Sigmoid colon (tissue), 7 donors: ENCODE data around the gene RNASE7. TPM values are rescaled to one million over a fixed set of nuclear protein-coding genes. Genes with fewer than 3 reads are reported as not detected.

ENCODE experiments used
- DNase-seq: peaks from one replicate; pipeline ENCODE4 v3.0.0-alpha.2; 2019
- H3K27ac ChIP-seq, 4 donors: fragments of 200-600 bp; sonication (generic); one replicate each; pipeline ENCODE4 v1.5.1; 2016 to 2019; ENCODE audit warnings: mild to moderate bottlenecking in 1 of 4
- H3K27me3 ChIP-seq, 3 donors: fragments of 200-600 bp; sonication (generic); one replicate each; pipeline ENCODE4 v1.5.1; 2019; ENCODE audit warnings: mild to moderate bottlenecking in 1 of 3
- H3K36me3 ChIP-seq, 4 donors: fragments of 200-600 bp; sonication (generic); one replicate each; pipeline ENCODE4 v1.5.1; 2016 to 2019
- H3K4me1 ChIP-seq, 4 donors: fragments of 200-600 bp; sonication (generic); one replicate each; pipeline ENCODE4 v1.5.1; 2017 to 2019
- H3K4me3 ChIP-seq, 4 donors: fragments of 200-600 bp; sonication (generic); one replicate each; pipeline ENCODE4 v1.5.1; 2017 to 2019; ENCODE audit warnings: mild to moderate bottlenecking in 2 of 4, moderate library complexity in 1 of 4
- H3K9me3 ChIP-seq, 4 donors: fragments of 200-600 bp in 3 of 4; sonication (generic) in 3 of 4; one replicate each; pipeline versions ENCODE4 v1.5.1 to v1.6.1; 2013 to 2019
- EP300 ChIP-seq, 4 donors: sonication (generic); formaldehyde crosslinking; IDR thresholded peaks; one replicate each; pipeline ENCODE4 v1.6.1; 2017; ENCODE audit warnings: antibody characterized with exemption in 4 of 4
- POLR2A ChIP-seq, 2 donors: fragments of 450-650 bp; IDR thresholded peaks; one replicate each; pipeline ENCODE4 v1.6.1; 2016; ENCODE audit warnings: antibody characterized with exemption in 2 of 2, mild to moderate bottlenecking in 2 of 2, moderate library complexity in 2 of 2
- POLR2AphosphoS5 ChIP-seq, 4 donors: sonication (generic); formaldehyde crosslinking; IDR thresholded peaks; one replicate each; pipeline ENCODE4 v1.6.1; 2017; ENCODE audit warnings: antibody characterized with exemption in 4 of 4
- WGBS, 2 donors: extraction: QIAGEN DNeasy Blood & Tissue Kit; methylation state at CpG; one replicate each; pipeline ENCODE4 v1.1.7; 2013; 5-methylcytosine and 5-hydroxymethylcytosine counted together
- intact Hi-C: fragments of 100-400 bp; cut with DNase I; formaldehyde crosslinking; loops from one replicate; pipeline ENCODE4 v1.15.1; 2023
- polyA plus RNA-seq, 3 donors: library from polyadenylated mRNA; stranded (reverse); fragments of 200-250 nt; gene quantifications; one replicate each; pipeline ENCODE4 v1.2.3, GENCODE V29; 2013
- total RNA-seq, 4 donors: library from RNA; depleted of rRNA; stranded (reverse); fragments of >200 nt; gene quantifications; one replicate each; pipeline ENCODE4 v1.1.0, GENCODE V29; 2016
- TF ChIP-seq, protein P1 (sequence below), 4 experiments: fragments of 450-650 bp in 3 of 4; fragments of 200-600 bp in 1 of 4; IDR thresholded peaks; one replicate each; pipeline ENCODE4 v1.5.1; 2016 to 2019; ENCODE audit warnings: antibody characterized with exemption in 4 of 4, mild to moderate bottlenecking in 3 of 4, moderate library complexity in 2 of 4
- donor health status: healthy with polysubstance abuse.
- donor health status: Bipolar disorder and iron deficiency.
- donor health status: healthy.

The RNASE7 gene
- total and polyA plus RNA-seq, 7 donors, result 0.10 TPM; not detected in 6

- Histone ChIP-seq H3K27me3 (no peaks in the 10 kb centered on the region), H3K27ac (peak overlapping the region; percentile 93 to 95 (median 93)), H3K4me1 (peaks cover 0 to 42% (median 35%) of the 10 kb centered on the region in 4 donors), H3K9me3 (no peaks in the 10 kb centered on the region), H3K4me3 (peak overlapping the region in 3 of 4 donors; percentile 84 to 91 (median 85)), H3K36me3 (peaks cover 4 to 14% (median 5%) of the 10 kb centered on the region in 4 donors)
- intact Hi-C loops, result no loop called here
- peak; percentile 82 for DNase-seq
- TF ChIP-seq, protein P1, sequence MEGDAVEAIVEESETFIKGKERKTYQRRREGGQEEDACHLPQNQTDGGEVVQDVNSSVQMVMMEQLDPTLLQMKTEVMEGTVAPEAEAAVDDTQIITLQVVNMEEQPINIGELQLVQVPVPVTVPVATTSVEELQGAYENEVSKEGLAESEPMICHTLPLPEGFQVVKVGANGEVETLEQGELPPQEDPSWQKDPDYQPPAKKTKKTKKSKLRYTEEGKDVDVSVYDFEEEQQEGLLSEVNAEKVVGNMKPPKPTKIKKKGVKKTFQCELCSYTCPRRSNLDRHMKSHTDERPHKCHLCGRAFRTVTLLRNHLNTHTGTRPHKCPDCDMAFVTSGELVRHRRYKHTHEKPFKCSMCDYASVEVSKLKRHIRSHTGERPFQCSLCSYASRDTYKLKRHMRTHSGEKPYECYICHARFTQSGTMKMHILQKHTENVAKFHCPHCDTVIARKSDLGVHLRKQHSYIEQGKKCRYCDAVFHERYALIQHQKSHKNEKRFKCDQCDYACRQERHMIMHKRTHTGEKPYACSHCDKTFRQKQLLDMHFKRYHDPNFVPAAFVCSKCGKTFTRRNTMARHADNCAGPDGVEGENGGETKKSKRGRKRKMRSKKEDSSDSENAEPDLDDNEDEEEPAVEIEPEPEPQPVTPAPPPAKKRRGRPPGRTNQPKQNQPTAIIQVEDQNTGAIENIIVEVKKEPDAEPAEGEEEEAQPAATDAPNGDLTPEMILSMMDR (IDR thresholded peaks at IDR 0.05), result no peak
- TF ChIP-seq POLR2A (IDR thresholded peaks at IDR 0.05), result no peak
- no peak for TF ChIP-seq POLR2AphosphoS5 (IDR thresholded peaks at IDR 0.05)
- TF ChIP-seq EP300 (IDR thresholded peaks at IDR 0.05), result no peak
- 83 to 84% methylated on average over 7 of the region's 7 CpGs for WGBS, 2 donors
Observed at GRCh38 chr14:21026274-21026987, 15.7 kb upstream of the RNASE7 start.

- whole genome bisulfite sequencing, 2 donors, result 73 to 82% methylated on average over 3 of the region's 3 CpGs
- H3K4me3 ChIP-seq, result no peak overlapping the region
- H3K27me3 ChIP-seq, result no peaks in the 10 kb centered on the region
- no peak for TF ChIP-seq EP300 (IDR thresholded peaks at IDR 0.05)
- TF ChIP-seq POLR2AphosphoS5 (IDR thresholded peaks at IDR 0.05), result no peak
- no peak for TF ChIP-seq POLR2A (IDR thresholded peaks at IDR 0.05)
- TF ChIP-seq, protein P1 (IDR thresholded peaks at IDR 0.05), result no peak
- H3K27ac ChIP-seq, result peak overlapping the region; percentile 93 to 95 (median 93)
- H3K36me3 ChIP-seq, result peaks cover under 1 to 8% (median 3%) of the 10 kb centered on the region in 4 donors
- no peak for DNase-seq
- intact Hi-C loops, result no loop called here
- peaks cover 0 to 40% (median 33%) of the 10 kb centered on the region in 4 donors for H3K4me1 ChIP-seq
- H3K9me3 ChIP-seq, result no peaks in the 10 kb centered on the region
Observed at GRCh38 chr14:21026988-21027315, 15.2 kb upstream of the RNASE7 start.

DNA sequence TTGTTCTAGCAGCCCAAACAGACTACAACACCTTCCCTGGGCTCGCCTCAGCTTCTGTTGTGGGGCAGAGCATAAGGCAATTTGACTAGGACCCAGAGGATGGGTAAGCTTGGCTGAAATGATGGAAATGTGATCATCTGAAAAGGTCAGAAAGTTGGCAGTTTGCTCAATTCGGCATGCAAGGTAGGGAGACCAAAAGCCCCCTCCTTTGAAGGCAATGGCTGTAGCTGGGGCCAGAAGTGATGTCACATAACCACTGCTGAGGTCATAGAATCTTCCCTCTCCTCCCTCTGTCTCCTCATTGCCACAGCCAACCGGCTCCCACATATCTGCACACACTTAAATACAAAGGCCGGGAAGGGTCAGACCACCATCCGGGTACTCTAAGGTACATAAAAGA, 12.2 kb upstream of the RNASE7 start, which contains the start of gene TPPP2:
Gene TPPP2 (plus strand): TSS at position 301 of the 400 bp plus-strand sequence. CDS start 365 bp downstream, outside the sequence.
- no peak within 1 kb of the TSS for H3K27ac ChIP-seq
- no peaks in the 10 kb centered on the region for H3K27me3 ChIP-seq
- peaks cover 0 to 19% (median 14%) of the 10 kb centered on the region in 4 donors for H3K4me1 ChIP-seq
- no peak for TF ChIP-seq EP300 (IDR thresholded peaks at IDR 0.05)
- TF ChIP-seq, protein P1 (IDR thresholded peaks at IDR 0.05), result no peak
- TF ChIP-seq POLR2A (IDR thresholded peaks at IDR 0.05), result no peak
- no peak for TF ChIP-seq POLR2AphosphoS5 (IDR thresholded peaks at IDR 0.05)
- H3K36me3 ChIP-seq, result no peaks in the 10 kb centered on the region
- 94% methylated on average over 5 of the region's 5 CpGs for whole genome bisulfite sequencing, 2 donors
- no peak within 1 kb of the TSS for H3K4me3 ChIP-seq
- intact Hi-C loops, result no loop called here
- no peaks in the 10 kb centered on the region for H3K9me3 ChIP-seq
- no peak for DNase-seq

GRCh38 chr14:21030531-21030930, 11.6 kb upstream of the RNASE7 start:
- intact Hi-C loops, result no loop called here
- Histone ChIP-seq H3K4me1 (peaks cover 0 to 16% (median 13%) of the 10 kb centered on the region in 4 donors), H3K4me3 (no peak overlapping the region), H3K36me3 (no peaks in the 10 kb centered on the region), H3K27me3 (no peaks in the 10 kb centered on the region), H3K27ac (no peak overlapping the region), H3K9me3 (no peaks in the 10 kb centered on the region)
- no peak for DNase-seq
- WGBS, 2 donors, result 92 to 94% methylated on average over 12 of the region's 12 CpGs
- TF ChIP-seq POLR2AphosphoS5 (IDR thresholded peaks at IDR 0.05) (no peak), EP300 (IDR thresholded peaks at IDR 0.05) (no peak), POLR2A (IDR thresholded peaks at IDR 0.05) (no peak)
- TF ChIP-seq, protein P1 (IDR thresholded peaks at IDR 0.05), result no peak
